GM18951 (cell line): Measurements from ENCODE around the gene FAAP20.
"Not testable (repeated sequence)": the region's sequence is repeated elsewhere in the genome, so short reads cannot be mapped to it uniquely, and the experiment has no call there.

Experiments used
- POLR2A ChIP-seq: IDR thresholded peaks from 4 replicates; pipeline ENCODE4 v1.6.1; 2011; ENCODE audit warnings: mild to moderate bottlenecking; ENCODE audit not compliant: insufficient read length, insufficient read depth; ENCODE audit errors: extremely low read depth
- in situ Hi-C: fragments of 300-500 bp; cut with MboI; formaldehyde crosslinking; loops from one replicate; pipeline ENCODE4 v1.12.0; 2022; ENCODE audit warnings: low sequenced_read_pairs, mixed read lengths, inconsistent platforms; ENCODE audit not compliant: unreplicated experiment

Gene FAAP20

DNA sequence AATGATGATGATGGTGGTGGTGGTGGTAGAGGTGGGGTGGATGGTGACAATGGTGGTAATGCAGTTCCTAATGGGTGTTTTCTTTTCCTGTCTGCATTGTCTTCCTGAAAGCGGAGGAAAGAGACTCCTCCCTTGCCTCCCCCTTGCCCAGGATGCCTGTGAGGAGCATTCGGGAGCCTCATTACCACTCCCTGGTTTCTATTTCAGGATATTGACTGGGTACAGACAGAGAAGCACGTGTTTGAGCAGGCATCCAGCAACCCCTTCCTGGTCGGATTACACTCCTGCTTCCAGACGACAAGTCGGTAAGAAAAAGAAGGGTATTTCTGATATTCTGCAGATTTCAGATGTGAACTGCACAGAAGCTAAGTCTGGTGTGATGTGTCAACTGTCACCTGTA lies 38.8 kb downstream of the FAAP20 start:
- TF ChIP-seq POLR2A = no peak
- in situ Hi-C loops = no loop called here

DNA sequence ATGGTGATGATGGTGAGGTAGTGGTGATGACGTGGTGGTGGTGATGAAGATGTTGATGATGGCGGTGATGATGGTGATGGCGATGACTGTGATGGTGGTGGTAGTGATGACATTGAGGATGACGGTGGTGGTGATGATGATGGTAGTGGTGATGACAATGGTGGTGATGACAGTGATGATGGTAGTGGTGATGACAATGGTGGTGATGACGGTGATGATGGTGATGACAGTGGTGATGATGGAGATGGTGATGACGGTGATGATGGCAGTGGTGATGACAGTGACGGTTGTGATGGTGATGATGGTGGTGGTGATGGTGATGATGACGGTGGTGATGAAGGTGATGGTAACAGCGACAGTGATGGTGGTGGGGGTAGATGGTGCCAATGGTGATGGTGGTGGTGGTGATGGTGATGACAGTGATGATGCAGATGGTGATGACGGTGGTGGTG lies 39.4 kb downstream of the FAAP20 start:
- in situ Hi-C loops = no loop called here
- no peak for TF ChIP-seq POLR2A

DNA sequence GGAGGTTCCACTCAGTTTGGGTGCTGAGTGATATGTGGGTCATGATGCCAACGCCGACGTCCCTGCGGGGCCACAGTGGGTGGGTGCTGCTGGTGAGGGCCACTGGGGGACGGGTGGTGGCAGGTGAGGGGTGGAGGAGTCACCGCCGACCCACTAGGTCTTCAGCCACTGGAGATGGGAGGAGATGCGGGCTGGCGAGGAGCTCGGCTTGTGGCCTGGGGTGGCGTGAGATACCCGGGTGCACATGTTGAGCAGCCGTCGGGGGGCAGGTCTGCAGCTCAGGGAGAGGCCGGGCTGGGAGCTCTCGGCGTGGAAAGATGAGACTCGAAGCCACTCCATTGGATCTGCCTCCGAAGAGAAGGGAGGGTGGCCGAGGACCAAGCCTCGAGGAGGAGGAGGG lies 40.5 kb downstream of the FAAP20 start:
- TF ChIP-seq POLR2A = no peak
- in situ Hi-C loops = no loop called here

DNA sequence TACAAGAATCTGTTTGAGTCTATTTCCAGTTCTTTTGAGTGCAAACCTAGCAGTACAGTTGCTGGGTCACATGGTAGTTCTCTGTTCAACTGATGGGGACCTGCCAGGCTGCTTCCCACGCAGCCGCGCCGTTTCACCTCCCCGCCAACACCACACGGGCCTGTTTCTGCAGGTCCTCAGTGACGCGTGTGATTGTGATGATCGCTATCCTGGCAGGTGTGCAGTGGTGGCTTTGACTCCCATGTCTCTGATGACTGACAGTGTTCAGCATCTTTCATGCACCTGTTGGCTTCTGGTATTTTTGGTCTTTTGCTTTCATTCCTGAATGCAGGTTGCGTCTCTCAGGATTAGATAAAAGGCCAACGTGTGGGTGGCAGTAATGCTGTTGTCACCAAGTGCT lies 41.6 kb downstream of the FAAP20 start:
- TF ChIP-seq POLR2A = no peak
- in situ Hi-C loops = no loop called here

DNA sequence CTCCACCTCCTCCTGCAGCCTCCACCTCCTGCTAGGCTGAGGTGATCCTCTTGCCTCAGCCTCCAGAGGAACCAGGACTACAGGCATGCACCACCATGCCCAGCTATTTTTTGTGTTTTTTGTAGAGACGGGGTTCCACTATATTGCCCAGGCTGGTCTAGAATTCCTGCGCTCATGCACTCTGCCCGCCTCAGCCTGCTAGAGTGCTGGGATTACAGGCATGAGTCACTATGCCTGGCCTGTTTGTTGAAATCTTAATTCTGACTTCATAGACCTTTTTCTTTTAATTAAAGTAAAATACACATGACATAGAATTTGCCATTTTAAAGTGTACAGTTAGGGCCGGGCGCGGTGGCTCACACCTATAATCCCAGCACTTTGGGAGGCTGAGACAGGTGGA lies 42.7 kb downstream of the FAAP20 start:
- no peak for TF ChIP-seq POLR2A
- in situ Hi-C loops = no loop called here

DNA sequence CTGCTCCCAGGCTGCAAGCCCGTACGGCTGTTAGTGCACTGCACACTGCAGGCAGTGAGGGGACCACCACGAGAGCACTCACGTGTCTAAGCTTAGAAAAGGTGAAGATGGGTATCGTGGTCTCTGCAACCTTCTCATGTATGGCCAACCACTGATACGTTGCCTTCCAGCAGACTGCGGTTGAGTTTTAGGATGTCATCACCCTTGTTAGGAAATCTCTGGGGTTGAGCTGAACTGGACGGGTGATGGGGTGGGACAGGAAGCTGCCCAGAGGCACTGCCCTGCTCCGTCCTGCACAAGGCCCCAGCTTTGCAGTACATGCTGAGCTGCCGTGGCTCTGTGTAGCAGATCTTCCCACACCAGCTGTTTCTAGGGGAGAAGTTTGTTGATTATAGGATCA lies 43.3 kb downstream of the FAAP20 start:
- TF ChIP-seq POLR2A = no peak
- in situ Hi-C loops = no loop called here

DNA sequence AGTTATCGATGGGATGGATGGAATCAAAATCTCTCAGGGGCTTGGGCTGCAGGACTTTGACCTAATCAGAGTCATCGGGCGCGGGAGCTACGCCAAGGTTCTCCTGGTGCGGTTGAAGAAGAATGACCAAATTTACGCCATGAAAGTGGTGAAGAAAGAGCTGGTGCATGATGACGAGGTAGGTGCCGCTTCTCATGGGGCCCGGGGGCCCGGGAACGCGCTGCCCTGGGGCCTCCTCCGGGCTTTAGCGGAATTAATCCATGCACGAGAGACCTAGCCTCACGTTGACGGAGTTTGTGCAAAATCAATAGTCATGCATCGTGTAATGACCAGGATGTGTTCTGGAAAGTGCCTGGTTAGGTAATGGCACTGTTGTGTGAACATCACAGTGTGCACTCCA lies 43.8 kb downstream of the FAAP20 start:
- in situ Hi-C loops = no loop called here
- TF ChIP-seq POLR2A = no peak

DNA sequence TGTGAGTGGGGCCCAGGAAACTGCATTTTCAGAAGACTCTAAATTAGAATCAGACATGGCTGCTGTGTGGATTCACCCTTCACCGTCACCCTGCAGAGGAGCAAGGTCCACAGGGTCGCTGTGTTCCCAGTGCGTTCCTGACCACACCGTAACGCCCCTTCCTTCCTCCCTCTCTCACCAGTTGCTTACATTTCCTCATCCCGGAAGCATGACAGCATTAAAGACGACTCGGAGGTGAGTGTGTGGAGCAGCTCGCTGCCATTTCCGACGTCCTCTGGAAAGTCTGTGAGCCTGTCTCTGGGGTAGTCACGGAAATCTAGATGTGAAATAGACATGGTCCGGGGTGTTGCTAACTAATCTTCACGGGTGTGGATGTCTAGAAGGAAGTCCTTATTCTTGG lies 45.9 kb downstream of the FAAP20 start:
- no peak for TF ChIP-seq POLR2A
- in situ Hi-C loops = no loop called here

DNA sequence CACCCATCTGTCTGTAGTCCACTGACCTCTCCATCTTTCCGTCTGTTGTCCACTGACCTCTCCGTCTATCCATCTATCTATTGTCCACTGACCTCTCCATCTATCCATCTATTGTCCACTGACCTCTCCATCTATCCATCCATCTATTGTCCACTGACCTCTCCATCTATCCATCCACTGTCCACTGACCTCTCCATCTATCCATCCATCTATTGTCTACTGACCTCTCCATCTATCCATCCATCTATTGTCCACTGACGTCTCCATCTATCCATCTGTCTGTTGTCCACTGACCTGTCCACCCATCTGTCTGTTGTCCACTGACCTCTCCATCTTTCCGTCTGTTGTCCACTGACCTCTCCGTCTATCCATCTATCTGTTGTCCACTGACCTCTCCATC lies 46.7 kb downstream of the FAAP20 start:
- in situ Hi-C loops = not testable (repeated sequence)

DNA sequence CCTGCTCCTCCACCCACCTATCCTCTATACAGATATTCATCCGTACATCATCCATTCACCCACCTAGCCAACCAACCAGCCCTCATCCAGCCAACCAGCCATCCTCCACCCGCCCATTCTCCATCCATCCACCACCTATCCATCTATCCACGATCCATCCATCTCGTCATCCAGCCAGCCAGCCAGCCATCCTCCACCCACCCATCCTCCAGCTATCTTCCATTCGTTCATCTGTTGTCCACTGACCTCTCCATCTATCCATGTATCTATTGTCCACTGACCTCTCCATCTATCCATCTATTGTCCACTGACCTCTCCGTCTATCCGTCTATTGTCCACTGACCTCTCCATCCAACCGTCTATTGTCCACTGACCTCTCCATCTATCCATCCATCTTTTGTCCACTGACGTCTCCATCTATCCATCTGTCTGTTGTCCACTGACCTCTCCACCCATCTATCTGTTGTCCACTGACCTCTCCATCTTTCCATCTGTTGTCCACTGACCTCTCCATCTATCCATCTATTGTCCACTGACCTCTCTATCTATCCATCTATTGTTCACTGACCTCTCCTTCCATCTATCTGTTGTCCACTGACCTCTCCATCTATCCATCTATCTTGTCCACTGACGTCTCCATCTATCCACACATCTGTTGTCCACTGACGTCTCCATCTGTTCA lies 47.6 kb downstream of the FAAP20 start:
- in situ Hi-C loops = no loop called here

DNA sequence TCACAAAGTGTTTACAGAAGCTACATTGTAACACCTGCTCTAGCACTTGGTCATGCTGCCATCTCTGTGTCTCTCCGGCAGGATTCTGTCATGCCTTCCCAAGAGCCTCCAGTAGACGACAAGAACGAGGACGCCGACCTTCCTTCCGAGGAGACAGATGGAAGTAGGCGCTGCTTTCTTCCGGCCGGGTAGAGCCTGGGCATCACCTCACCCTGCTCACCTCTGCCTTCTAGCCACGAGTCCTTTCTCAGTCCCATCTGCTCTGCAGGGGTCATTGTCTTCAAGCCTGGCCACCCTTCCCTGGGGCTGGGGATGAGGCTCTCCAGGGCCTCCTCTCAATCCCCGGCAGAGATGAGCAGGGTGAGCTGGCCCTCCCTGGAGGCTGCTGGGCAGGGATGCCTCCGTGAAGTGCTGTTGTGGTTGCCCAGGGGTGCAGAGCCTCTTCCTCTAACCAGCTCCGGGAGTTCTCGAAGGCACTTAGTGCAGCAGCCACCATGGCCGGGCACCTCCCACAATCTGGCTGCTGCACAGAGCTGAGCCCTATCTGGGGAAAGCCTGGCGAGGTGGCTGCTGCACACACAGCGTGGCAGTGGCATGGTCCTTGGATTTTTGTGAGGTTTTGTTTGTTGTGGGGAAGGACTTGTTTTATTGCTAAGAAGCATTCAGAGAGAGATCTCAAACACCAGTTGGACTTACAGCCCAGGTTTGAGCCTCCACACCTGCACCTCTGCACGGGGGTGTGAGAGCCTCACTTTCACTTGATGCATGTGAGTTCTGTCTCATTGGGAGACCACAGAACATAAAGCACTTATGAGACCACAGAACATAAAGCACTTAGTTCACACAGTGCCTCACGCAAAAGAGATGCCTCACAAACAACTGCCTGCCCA lies 48.4 kb downstream of the FAAP20 start:
- in situ Hi-C loops = no loop called here
- no peak for TF ChIP-seq POLR2A

More for the DNA sequence above, 47.6 kb downstream of the FAAP20 start:
- TF ChIP-seq POLR2A = no peak

DNA sequence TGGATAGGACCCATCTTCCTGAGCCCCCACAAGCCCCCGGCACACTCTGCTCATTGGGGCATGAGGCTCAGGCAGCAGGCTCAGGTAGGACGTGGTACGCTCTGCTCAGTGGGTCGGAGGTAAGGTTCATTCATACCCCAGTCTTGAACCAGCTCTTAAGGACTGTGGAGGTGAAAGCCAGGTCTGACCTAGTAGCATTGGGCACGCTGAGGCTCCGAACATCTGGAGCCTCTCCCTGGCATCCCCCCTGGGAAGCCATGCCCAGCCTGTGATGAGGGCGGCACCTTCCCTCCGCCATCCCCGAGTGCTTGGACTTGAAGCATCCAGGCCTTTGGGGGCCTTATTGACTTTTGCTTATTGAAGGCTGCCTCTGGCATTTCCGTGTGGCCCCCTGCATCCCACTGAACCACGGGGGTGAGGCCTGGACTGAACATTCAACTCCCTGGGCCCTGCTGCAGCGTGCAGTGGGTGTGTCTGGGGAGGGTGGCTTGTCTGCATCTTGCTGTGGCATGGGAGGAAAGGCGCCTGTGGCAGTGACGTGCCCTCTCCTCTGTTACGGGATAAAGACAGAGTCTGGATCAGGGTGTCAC lies 50.0 kb downstream of the FAAP20 start:
- TF ChIP-seq POLR2A = no peak
- in situ Hi-C loops = no loop called here

DNA sequence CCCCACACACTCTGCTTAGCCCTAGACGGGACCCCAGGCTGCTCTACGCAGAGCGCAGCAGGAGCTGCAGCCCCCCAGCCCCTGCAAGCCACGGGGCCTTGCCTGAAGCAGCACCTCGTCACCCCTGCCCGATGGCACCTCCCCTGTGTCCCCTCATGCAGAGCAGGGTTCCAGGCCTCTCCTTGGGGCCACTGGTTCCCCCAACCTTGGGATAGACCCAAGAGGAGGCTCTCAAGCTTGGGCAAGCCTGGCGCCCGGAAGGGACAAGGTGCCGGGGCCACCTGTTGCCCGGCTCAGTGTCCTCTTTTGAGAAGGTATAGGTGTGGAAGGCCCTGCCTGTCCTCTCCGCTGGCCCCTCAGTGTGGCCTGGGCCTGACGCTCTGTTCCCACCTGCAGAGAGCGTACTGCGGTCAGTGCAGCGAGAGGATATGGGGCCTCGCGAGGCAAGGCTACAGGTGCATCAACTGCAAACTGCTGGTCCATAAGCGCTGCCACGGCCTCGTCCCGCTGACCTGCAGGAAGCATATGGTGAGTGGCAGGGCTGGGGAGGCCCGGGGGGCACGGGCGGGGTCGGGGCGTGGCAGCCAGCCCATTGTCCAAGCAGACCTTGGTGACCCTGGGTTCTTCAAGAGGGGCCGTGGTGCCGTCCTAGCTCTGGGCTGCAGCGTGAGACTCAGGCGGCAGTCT lies 50.6 kb downstream of the FAAP20 start:
- TF ChIP-seq POLR2A = no peak
- in situ Hi-C loops = no loop called here
